NCI-H510A treated with DMSO at 0.1 percent for 48 hours (cell line): Measurements from ENCODE around the gene CORO6.

Source experiments
- DNase-seq: peaks from one replicate; lab custom pipeline; 2025; lab: John Stamatoyannopoulos, UW

CORO6 gene

GRCh38 chr17:29630630-29631193 is 8.0 kb upstream of the CORO6 start:
- no peak for DNase-seq

GRCh38 chr17:29629839-29630238 is 7.1 kb upstream of the CORO6 start:
- DNase-seq, result no peak

DNA sequence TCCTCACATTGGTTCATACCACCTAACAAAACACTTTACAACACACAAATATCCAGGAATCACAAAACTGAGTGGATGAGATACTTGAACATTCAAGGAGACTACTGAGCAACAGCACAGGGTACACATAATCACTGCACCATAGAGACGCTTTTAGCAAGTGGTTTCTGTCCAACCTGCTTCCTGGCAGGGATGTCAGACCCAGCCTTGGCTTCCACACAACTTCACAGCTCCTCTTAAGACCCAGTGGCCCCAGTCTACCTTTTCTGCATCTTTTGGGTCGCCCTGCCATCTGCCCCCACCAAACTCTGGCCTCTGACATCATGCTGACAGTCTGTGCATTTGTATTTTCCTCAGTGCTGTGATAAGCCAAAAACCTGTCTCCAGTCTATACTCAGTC is 5.9 kb upstream of the CORO6 start:
- DNase-seq, result no peak

- no peak for DNase-seq
Observed at GRCh38 chr17:29627951-29628350, 5.2 kb upstream of the CORO6 start.

GRCh38 chr17:29625037-29625750 is 2.5 kb upstream of the CORO6 start:
- no peak for DNase-seq

DNA sequence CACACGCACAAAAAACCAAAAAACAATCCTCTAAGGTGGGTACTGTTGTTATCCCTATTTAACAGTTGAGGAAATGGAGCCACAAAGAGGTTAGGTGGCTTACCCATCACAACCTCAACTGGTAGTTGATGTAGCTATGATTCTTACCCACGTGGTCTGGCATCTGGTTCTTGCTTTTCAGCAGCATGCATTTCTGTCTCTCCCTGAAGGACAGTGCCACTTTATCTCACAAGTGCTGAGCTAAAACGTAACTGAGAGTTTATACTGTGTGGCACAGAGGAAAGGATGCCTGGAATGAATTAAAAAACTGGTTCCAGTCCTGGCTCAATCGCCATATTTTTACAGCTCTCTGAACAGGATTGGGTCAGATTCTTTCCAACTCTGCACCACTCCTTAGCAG is 1.9 kb upstream of the CORO6 start:
- no peak for DNase-seq

- no peak for DNase-seq
Observed at GRCh38 chr17:29623283-29623647, 553 bp upstream of the CORO6 start.

DNA sequence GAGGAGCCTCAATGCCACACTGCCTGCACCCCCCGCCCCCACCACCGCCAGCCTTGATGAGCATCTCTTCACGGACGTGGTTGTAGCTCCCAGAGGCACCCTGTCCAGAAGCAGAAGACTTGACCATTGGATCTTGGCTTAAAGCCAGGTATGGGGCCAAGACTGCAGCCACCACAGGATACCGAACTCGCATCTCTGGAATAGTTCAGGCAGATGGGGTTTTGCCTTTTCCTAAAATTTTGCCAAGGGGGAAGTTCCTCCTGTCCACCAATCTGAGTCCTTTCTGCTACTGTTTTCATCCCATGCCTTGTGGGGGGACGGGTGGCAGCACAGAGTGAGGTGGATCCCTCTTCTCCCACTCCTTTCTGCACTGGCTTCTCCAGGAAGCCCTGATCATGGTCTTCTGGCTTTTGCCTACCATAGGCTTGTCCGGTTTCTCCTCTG is 939 bp downstream of the CORO6 start:
- DNase-seq, result no peak

DNA sequence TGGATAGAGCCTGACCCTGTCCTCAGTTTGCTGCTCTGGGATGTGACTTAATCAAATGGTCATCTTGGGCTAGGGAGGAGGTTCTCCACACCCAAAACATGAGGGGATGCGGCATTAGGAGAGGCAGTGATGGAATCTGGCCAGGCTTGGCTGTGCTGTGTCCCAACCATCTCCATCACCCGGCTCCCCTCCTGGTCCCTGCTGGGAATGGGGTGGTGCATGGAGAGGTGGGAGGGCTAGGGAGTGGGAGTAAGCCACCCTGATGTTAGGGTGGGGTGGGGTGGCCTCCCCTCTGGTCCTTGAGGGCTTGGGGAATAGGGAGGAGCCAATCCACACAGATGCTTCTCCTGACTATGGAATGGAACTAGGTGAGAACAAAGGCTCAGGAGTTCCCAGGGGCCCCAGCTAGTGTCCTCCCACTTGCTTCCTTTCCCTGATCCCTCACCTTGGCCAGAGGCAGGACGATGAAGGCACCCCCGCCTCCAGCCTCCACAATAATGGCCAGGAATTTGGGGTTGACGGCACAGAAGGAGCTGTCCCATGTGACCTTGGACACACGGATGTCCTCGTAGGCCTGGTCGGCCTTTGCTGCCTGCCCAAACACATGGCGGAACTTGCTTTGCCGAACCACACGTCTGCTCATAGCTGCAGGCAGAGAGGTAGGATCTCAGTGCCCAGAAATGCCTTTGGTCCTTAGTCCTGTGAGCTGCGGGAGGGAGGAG is 1.8 kb downstream of the CORO6 start:
- no peak for DNase-seq

DNA sequence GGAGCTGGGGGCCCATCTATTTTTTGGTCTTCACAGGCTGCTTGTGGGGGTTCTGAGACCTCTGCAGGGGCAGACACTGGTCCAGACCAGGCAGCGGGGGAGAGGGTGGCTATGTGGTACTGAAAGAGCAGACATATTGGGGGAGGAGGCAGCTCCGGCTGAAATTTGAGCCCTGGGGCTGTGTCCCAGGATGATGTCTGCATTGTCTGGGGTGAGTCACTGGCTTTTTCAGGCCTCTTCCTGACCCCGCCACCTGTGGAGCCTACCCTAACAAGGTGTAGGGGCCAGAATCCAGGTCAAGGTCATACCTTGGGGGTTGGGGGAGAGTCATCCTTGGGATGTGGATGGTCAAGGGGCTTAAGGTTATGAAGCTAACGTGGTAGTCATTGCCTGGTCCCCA is 2.4 kb downstream of the CORO6 start:
- no peak for DNase-seq

GRCh38 chr17:29619251-29619650 is 3.5 kb downstream of the CORO6 start:
- DNase-seq, result no peak

DNA sequence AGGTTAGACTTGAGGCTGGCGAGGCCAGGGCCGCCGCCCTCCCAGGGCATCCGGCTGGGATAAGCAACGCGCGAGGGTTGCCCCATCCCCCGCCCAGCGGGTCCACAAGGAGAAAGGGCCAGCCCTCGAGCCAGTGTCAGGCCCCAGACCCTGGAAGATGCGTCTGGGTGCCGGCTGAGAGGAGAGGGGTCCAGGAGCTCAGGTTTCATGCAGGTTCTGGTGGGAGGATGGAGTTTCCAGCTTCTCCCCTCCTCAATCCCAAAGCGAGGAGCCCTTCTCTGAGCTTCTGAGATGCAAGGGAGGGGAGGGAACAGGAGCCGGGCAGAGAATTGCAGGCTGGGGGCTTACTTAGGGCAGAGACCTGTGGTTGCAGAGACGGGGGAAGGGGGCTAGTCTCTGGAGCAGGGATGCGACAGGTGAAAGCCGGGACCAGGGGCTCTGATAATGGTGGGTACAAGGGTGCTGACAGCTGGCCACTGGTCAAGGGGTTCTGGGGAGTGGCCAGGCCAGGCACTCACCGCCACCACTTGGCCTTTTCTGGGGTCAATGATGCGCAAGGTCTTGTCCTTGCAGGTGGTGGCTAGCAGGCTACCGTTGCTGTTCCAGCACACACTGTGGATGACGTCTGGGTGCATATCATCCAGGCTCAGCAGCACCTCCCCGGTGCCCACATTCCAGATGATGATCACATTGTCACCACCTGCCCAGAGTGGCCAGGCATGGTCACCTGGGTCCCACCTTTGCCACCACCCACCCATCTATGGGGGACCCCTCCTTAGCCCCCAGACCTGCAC is 4.2 kb downstream of the CORO6 start:
- DNase-seq, result no peak

DNA sequence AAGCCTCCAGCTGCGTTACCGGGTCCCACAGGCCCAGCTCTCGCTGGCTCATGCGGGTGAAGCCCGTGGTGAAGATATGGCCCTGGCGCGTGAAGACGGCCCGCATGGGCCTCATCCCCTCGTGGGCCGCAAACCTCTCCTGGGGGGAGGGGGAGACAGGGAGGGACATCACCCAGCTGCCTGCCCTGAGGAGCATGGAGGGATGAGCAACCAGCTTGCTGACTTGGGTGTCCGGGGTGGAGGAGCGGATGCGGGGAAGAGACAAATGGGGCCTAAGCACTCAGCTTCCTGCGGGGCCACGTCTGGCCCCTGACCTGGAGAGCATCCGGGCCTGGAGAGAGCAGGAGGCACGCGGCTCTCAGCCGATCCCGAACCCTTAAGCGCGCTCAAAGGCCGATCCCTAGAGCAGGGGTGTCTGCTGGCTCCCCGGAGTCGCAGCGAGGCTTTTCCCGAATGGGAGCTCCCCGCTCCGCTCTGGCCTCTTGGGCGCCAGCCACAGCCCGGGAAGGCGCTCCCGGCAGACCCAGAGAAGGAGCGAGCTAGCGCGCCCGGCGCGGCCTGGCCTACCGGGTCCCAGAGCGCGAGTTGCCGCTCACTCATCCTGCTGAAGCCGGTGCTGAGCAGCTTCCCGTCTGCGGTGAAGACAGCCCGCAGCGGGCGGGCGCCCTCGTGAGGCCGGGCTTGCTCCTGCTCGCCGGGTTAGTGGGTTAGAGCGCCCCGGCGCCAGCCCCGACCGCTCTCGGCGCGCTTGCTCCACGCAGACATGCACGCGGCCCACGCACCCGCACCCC is 5.0 kb downstream of the CORO6 start:
- DNase-seq, result peak; percentile 11

GRCh38 chr17:29617125-29617480 is 5.6 kb downstream of the CORO6 start:
- DNase-seq, result no peak

- DNase-seq, result no peak
Observed at GRCh38 chr17:29616300-29617048, 6.2 kb downstream of the CORO6 start.

- no peak for DNase-seq
Observed at GRCh38 chr17:29615492-29616299, 7.0 kb downstream of the CORO6 start.

GRCh38 chr17:29615048-29615385 is 7.7 kb downstream of the CORO6 start:
- no peak for DNase-seq

DNA sequence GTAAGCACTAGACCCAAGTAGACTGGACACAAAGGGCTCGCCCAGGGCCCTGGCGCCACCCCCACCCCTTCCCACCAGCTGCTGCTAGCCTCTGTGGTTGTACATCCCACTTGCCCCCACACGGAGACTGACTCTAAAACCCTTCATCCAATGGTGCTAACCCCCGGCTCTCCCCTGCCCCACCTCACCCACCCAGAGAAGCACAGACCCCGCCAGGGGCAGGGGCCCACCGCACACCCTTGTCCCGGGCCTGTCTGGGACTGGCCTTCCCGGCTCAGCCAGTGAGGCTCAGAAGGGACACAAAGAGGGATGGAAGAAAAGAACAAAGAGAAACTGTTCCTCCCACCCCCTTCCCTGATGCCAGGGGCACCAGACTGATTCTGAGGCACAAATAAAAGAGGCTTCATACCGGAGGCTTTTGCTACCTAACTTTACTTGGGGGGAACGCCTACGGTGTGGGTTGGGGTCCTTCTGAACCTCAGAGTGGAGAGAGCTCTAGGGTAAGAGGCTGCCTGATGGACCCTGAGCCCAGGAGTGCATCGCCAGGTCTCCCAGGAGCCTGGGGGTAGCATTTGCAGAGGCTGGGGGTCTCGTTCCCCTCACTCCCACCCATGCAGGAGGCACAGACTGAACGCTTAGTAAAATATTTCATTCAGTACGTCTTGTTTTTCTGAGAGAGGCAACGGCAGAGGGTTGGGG is 8.2 kb downstream of the CORO6 start:
- no peak for DNase-seq

DNA sequence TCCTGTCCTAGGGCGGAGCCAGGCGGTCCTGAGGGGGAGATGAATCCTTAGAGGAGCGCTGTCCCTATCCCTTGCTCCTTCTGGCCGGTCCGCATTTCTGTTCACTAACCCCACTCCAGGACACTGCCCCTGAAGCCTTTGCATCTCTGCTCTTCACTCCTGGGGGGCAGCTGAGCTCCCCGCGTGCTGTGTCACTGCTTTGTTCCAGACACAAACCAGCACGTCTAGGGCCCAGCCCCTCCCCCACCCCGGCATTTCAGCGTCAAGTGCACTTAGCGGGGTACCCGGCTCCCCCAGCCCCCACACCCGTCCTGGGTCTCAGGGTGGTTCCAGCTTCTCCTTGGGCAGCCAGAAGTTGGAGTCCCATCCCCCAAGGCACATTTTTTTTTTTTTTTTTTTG is 8.9 kb downstream of the CORO6 start:
- no peak for DNase-seq

DNA sequence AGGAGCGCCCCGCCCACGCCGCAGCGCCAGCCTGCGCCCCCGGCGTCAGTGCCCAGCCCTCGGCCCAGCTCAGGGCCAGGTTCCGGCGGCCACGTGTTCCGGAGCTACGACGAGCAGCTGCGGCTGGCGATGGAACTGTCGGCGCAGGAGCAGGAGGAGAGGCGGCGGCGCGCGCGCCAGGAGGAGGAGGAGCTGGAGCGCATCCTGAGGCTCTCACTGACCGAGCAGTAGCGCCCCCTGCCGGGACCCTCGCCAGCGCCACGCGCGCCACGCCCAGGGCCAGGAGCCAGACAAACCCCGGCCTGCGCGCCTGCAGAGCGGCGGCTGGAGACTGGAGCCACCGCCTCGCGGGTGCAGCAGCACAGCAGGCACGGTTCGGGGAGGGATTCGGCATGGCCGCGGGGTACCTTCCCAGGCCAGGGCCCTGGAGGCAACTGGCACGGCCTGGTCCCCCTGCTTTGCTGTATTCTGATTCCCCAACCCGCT is 9.3 kb downstream of the CORO6 start:
- DNase-seq, result no peak
